Activated naive CD4-positive, alpha-beta T cell (primary cell): ENCODE data around the gene METTL9.
"Not testable (repeated sequence)": the region's sequence is repeated elsewhere in the genome, so short reads cannot be mapped to it uniquely, and the experiment has no call there.

ENCODE experiments used
- DNase-seq, 4 experiments: peaks; one replicate each; lab custom pipeline; 2025; lab: John Stamatoyannopoulos, UW

Gene METTL9

DNA sequence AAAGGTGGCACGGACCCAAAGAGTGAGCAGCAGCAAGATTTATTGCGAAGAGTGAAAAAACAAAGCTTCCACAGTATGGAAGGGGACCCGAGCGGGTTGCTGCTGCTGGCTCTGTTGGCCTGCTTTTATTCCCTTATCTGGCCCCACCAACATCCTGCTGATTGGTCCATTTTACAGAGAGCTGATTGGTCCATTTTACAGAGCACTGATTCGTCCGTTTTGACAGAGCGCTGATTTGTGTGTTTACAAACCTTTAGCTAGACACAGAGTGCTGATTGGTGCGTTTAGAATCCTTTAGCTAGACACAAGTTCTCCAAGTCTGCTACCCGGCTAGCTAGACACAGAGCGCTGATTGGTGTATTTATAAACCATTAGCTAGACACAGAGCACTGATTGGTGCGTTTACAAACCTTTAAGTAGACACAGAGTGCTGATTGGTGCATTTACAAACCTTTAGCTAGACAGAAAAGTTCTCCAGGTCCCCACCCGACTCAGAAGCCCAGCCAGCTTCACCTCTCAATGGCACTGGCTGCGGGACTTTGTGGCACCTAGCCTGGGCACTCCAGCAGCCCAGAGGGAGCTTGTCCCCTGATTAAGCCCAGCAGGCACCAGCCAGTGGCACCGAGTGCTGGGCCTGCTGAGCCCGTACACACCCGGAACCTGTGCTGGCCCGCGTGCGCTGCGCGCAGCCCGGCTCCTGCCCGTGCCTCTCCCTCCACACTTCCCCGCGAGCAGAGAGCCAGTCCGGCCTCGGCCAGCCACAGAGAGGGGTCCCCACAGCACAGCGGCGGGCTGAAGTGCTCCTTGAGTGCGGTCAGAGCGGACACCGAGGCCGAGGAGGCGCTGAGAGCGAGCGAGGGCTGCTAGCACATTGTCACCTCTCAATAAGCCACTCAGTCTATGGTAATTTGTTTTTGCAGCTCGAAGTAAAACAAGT is 37.9 kb downstream of the METTL9 start:
- no peak for DNase-seq

DNA sequence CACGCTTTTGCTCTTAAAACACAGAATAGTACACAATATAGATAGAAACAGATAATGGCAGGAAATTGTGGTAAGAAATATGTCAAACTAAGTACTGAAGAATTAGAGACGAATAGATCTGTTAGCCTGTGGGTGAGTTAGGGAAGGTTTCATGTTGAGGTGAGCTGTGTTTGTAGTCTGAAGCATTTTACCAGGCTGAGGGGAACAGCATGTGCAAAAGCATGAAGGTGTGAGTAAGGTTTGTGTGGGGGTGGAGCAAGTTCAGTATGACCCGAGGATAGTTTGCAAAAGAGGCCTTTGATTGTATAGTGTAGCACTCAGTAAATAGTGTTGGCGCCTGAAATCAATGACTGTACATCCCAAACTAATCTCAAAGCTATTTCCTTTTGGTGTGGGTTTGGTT is 39.2 kb downstream of the METTL9 start:
- DNase-seq = no peak

DNA sequence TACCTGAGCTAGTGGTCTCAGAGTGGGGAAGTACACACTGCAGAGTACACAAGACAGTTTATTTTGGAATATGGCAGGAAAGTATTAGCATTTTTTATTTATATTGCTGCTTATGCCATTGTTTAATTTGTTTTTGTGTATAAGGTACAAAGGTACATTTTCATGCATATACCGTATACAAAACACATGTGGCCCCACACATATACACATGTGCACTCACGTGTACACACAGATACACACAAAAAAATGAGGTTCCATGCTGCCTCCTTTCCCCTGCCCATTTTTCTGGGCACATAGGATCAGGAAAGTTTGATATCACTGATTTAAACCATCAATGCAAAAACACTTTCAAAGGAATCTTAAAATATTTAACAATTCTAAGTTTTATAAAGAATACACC is 40.1 kb downstream of the METTL9 start:
- no peak for DNase-seq

DNA sequence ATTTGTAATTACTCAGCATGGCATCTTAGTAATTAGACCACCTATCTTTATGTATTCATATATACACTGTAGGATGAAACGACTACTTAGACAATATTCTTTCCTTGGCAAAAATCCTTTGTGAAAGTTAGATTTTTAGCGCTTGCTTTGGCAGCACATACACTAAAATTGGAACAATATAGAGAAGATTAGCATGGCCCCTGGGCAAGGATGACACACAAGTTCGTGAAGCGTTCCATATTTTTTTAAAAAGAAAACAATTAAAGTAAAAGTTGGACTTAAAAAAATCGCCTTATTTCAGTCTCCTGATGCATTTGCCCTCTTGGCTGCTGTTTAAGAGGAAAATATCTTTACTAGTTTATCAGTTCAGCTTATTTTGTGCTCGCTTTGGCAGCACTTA is 42.5 kb downstream of the METTL9 start:
- no peak for DNase-seq

DNA sequence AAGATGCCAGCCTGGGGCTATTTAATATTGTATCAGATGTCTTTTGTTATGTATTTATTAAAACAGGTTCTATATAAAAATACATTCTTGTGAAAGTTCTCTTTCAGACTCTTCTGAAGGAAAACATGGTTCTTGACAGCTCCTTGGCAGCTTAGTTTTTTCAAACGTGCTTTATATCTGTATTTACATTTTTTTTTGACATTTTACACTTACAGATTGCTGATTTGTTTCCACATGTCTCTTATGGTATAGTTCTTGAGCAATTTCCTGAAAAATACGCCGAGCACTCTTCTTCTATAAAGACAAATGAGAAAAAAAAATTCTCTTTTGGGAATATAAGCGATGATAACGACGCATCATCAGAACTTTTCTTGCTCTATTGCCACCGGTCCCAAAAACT is 43.5 kb downstream of the METTL9 start:
- DNase-seq = no peak

DNA sequence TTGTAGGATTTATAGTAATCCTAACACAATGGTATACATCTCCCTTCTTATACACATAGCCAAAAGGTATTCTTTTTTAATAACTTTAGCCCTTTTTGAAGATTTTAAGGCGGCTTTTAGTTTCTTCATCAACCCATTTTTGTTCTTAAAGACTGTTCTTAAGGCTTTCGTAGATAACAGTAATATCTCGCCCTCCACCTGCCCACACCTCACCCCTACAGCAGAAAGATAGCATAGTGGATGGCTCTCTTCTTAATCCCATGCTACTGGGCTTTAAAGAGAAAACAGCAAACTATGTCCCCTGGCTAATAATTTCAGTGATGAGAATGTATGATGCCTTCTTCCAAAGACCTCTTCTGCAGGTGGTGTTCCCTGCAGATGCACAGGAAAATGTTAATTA is 44.4 kb downstream of the METTL9 start:
- DNase-seq = no peak

DNA sequence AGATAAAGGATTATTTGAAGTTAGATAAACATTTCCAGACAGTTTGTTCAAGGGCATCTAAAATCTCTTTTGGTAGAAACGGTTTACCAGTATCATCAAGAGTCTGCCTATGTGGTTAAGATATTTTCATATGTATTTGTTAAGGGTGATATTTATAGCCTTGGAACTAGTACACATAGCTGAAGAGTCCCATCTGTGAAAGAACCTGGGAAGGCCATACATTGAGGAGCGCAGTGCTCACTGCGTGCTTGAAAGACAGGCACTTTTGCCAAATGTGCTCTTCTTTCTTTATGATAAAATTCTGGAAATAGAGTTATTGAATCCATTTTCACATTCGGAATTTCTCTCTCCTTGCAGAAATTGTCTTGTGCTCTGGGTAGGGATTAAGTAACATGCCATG is 45.3 kb downstream of the METTL9 start:
- DNase-seq = no peak

DNA sequence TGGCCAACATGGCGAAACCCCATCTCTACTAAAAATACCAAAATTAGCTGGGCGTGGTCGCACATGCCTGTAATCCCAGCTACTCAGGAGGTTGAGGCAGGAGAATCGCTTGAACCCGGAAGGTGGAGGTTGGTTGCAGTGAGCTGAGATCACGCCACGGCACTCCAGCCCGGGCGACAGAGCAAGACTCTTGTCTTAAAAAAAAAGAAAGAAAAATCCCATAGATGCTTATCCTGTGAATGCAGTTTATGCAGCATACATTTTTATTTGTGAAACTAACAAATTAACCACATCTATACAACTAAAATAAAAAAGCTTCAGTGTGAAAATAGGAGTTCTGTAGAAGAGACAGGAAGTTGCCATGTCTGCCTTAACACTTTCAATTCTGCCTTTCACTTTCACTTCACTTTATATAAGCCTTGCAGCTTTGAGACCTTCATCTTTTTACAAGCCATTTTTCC is 45.9 kb downstream of the METTL9 start:
- DNase-seq = peak in 1 of 4 experiments; percentile 21

DNA sequence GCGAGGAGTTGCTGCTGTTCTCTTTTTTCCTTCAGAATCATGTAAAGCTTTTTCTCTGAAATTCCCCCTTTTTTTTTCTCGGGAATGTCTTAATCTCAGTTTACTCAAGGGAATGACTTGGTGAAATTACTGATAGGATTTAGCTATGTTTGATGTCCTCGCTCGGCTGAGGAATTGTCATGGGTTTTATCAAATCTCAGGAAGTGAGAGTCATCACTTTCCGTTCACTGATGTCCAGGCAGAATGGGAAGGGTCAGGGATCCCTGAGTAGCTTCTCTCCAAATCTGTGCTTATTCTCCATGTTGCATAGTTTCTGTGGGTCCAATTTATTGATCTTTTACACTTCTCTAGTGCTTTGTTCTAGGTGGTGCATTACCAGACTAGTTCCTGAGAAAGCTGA is 46.7 kb downstream of the METTL9 start:
- no peak for DNase-seq

DNA sequence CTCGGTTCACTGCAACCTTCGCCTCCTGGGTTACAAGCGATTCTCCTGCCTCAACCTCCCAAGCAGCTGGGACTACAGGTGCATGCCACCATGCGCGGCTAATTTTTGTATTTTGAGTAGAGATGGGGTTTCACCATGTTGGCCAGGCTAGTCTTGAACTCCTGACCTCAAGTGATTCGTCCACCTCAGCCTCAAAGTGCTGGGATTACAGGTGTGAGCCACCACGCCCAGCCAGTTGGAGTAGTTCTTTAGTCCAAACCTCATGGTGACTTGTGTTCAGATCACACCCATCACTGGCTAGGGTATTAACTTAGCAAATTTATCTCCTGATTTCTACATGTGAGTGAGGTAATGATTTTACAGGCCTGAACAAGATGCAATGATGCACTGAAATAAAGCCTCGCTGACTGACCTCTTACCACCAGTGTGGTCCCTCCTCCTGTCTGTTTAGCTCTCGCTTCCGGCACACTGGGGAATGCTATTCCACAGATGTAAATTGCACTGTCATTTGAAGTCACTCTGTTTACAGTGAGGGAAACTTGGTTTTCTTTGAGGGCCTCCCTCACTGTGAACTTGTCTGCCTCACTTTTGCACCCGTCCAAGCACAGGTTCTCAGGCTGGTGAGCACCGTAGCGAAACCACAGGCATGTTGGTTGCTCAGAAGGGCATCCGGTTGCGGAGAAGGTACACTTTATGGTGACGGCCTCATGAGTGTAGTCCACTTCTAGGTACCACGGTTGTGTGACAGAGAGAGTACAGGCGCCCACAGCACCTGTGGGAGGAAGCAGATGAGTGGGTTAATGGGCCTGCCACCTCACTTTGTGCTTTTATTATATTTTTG is 47.6 kb downstream of the METTL9 start:
- peak; percentile 7 to 45 (median 26) for DNase-seq

DNA sequence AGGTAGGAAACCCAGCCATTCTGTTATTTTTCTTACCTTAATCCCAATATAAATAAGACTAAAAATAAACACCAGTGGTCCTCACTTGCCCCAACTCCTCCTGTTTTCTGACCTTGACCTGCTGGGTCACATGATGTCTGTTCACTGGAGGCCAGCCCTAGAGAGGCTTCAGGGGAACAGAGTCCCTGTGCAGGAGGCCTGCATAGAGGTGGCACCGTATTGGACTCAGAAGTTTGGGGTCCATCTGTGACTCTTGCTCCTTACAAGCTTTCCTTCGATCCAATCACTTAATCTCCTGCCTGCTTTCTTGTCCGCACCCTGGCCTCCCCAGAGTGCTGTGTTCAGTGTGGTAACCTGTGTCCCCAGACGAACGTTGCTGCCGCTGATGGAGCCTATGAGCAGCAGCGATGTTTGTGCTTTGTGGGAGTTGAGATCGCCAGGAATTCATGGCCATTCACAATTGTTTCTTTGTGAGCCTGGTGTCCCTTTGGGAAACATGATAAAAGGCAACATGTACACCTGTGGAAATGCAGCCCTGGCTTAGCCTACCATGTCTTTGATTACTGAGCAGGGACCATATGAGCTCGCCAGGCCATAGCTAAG is 48.3 kb downstream of the METTL9 start:
- no peak for DNase-seq

DNA sequence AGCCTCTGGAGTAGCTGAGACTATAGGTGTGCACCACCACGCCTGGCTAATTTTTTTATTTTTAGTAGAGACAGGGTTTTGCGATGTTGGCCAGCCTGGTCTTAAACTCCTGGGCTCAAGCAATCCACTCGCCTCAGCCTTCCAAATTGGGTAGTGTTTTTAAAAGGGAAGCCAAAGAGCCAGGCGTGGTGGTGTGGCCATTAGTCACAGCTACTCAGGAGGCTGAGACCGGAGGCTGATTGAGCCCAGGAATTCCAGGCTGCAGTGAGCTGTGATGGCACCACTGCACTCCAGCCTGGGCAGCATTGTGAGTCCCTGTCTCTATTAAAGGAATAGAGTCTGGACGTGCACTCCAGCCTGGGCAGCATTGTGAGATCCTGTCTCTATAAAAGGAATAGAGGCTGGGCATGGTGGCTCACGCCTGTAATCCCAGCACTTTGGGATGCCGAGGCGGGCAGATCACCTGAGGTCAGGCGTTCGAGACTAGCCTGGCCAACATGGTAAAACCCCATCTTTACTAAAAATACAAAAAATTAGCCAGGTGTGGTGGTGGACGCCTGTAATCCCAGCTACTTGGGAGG is 50.5 kb downstream of the METTL9 start:
- not testable (repeated sequence) for DNase-seq

DNA sequence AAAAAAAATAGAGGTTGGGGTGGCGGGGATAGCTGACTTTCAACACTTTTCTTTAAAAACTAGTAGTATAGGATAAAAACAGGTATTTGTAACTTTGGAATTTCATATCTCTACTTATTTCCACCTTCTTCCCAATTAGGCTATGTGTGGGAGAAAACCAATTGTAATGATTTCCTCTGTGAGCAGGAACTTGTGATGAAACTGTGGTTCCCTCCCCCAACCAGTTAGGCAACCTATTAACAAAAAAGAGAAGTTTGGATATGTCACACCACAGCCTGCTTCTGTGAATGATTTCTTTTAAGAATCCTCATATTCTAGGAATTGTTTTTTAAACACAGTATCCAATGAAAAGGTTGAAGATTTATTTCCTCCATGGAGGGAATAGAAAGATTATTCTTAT is 51.1 kb downstream of the METTL9 start:
- no peak for DNase-seq

DNA sequence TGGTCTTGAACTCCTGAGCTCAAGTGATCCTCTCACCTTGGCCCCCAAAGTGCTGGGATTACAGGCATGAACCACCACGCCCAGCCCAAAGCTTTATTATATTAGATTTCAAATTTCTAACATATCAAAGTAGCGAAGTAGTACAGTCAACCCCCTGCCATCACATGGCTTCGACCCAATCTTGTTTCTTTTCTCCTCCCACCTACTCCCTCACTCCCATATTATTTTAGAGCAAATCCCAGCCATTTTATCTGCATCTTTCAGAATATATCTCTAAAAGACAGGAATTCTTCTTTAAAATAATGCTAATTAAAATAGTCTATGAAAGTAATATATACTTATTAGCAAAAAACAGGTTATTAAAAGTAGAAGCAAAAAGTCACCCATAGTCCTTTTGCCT is 52.1 kb downstream of the METTL9 start:
- no peak for DNase-seq

DNA sequence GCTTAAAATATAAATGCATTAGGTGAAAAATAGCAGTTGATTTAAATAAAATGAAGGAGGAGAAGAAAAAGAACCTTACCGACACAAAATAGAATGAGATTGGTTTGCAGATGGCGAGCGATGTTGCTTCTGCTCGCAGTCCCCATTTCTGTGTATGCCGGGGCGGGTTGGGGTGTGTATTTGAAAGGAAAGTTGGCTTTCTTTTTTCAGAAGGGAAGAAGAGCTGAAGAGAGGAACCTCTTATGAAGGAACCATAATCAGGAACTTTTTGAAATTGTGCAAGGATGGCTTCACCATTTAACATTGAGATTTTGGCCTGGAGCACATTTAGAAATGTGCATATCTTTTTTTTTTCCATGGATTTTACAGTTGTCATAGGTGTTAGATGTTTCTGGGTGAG is 53.1 kb downstream of the METTL9 start, which contains the start of gene IGSF6:
Gene IGSF6 (minus strand): TSS at position 156 of the 400 bp plus-strand sequence. CDS start 10 bp downstream, at position 146.
- no peak for DNase-seq

DNA sequence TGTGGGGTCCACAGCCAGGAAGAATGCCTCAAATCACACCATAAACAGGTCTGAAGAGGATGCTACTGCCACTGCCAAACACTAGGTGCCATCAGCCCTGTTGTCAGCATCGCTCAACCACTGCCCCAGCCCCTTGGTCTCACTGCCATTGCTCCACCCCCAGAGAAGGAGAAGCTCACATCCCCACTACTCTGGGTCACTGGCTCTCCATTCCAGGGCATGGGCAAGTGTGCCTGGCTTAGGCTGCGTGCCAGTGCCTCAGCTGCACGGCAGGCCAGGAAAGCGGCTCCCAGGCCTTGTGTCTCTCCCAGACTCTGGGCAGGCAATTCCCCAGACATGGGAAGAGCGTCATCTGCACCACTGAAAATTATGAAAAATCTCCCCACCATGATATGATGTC is 54.2 kb downstream of the METTL9 start:
- no peak for DNase-seq

DNA sequence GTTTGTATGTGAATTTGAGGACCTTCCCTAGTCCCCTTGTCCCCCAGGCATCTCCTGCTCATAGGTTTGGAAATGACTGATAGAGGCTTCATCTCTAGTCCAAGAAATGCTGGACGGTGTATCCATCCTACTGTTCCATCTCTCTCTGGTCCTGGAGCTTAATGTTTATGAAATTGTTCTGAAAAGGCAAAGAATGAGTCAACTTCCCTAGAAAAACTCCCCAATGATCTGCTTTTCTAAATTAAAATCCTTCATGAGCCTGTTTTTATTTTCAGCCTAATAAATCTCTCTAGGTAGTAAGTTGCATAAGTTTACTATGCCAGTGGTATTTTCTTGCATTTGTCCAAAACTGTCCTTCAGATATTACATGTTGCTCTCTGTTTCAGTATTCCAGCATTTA is 55.1 kb downstream of the METTL9 start:
- DNase-seq = no peak

DNA sequence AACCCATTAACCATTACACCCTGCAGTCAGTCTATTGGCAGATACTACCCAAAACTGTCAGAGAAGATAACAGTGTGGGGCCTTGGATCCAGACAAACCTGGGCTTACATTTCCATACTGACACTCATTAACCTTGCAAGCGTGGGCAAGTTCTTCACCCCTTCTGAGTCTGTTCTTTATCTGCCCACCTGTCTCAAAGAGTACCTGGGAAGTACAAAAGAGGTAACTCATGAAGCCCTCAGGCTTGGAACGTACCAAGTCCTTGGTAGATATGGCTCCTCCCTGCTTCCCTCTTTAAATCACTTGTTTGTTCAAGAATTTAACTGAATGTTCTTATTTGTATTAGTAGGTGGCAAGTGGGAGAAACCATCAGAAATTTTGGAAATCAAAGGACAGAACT is 55.5 kb downstream of the METTL9 start:
- no peak for DNase-seq

DNA sequence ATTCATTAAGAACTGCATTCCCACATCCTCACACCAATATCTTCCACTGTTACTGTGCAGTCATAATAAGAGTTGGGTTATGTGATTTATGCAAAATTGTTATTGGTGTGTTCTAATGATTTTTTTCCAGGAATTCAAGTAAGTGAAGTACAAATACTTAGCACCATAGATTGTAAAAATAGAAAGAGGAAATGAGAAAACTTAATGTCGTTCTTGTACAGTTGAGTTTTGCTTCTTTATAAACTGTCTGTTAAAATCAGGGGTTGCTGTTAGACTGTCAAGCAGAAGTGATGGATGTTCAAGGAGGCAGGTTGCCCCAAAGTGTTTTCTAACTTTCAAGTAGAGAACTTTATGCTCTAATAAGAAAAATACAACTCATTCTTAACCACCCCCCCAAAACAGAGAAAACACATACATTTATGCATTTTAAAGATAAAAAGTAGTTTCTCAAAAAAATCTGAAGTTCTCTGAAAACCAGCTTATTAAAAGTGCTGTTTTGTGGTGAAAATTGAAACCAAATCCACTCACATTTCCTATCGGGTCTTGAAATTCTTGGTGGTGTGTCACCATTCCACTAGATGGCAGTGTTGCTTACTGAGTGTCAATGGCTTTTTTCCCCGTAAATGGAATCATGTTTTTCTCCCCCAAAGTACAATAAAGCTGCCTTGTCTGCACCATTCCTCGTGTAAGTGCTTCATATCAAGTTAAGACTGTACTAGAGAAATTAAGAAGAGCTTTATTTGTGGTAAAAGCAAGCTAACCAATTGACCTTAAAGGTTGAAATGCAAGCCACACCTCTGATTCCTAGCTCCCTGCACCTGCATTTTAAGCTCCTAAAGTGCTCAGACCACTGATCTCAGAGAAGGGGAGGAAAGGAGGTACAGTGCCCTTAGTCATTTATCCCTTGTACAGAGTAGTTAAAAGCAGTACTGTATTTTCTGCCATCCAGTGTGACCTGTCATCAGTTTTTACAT is 57.7 kb downstream of the METTL9 start:
- no peak for DNase-seq

DNA sequence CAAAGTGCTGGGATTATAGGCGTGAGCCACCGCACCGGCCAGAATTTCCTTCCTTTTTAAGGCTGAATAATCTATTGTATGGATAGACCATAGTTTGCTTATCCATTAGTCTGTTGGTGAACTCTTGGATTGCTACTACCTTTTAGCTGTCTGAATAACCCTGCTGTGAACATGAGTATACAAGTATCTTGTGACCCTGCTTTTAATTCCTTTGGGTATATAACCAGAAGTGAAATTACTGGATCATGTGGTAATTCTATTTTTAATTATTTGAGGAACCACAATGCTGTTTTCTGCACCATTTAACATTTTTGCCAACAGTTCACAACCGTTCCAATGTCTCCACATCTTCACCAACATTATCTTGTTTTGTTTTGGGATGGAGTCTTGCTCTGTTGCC is 59.7 kb downstream of the METTL9 start:
- DNase-seq = no peak
